RWPE2 (cell line): ENCODE data around the gene APBA1.

Experiments used
- ATAC-seq: fragments of 200-7000 bp; cut with Tn5 transposase; 3 replicates; pipeline ENCODE4 v1.9.1; 2021; ENCODE audit warnings: low read depth
- DNase-seq: peaks from one replicate; pipeline ENCODE4 v3.0.0-alpha.2; 2020; ENCODE audit warnings: low spot score
- H3K27ac ChIP-seq: fragments of 450-650 bp; 2 replicates; pipeline ENCODE4 v1.5.1; 2017; ENCODE audit warnings: mild to moderate bottlenecking; ENCODE audit not compliant: poor library complexity, severe bottlenecking
- H3K27me3 ChIP-seq: fragments of 250-450 bp; sonication (Bioruptor Pico); 2 replicates; pipeline ENCODE4 v1.5.1; 2021; ENCODE audit warnings: mild to moderate bottlenecking, moderate library complexity; ENCODE audit not compliant: insufficient read depth, poor library complexity, severe bottlenecking
- H3K36me3 ChIP-seq: fragments of 250-450 bp; sonication (Bioruptor Pico); 2 replicates; pipeline ENCODE4 v1.5.1; 2020; ENCODE audit warnings: low read depth, mild to moderate bottlenecking, moderate library complexity
- H3K4me1 ChIP-seq: fragments of 250-450 bp; sonication (Bioruptor Pico); 2 replicates; pipeline ENCODE4 v1.5.1; 2021; ENCODE audit warnings: mild to moderate bottlenecking, moderate library complexity; ENCODE audit not compliant: insufficient read depth, poor library complexity, severe bottlenecking
- H3K4me3 ChIP-seq: fragments of 250-450 bp; sonication (Bioruptor Pico); 2 replicates; pipeline ENCODE4 v1.5.1; 2021; ENCODE audit warnings: mild to moderate bottlenecking, moderate library complexity; ENCODE audit not compliant: severe bottlenecking
- H3K9me3 ChIP-seq: fragments of 250-450 bp; sonication (Bioruptor Pico); 2 replicates; pipeline ENCODE4 v1.5.1; 2021; ENCODE audit warnings: mild to moderate bottlenecking, moderate library complexity; ENCODE audit not compliant: severe bottlenecking
- TF ChIP-seq, protein P1 (sequence below): fragments of 450-650 bp; IDR thresholded peaks from one replicate; pipeline ENCODE4 v1.5.1; 2017; ENCODE audit warnings: mild to moderate bottlenecking, moderate library complexity; ENCODE audit not compliant: poor library complexity, severe bottlenecking

APBA1 gene

DNA sequence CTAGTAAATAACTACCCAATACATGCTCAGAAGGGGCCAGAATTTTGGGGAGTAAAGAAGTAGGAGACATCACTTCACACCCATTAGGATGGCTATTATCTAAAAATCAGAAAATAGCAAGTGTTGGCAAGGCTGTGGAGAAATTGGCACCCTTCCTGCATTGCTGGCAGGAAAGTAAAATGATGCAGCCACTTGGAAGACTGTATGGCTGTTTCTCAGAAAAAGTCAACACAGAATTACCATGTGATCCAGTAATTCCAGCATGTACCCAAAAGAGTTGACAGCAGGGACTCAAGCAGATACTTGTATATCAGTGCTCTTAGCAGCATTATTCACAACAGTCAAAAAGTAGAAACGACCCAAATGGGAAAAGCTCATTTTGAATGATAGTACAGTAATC, 107.6 kb downstream of the APBA1 start:
- no peak for DNase-seq
- Histone ChIP-seq H3K27me3 (no peaks in the 10 kb centered on the region), H3K27ac (no peak overlapping the region), H3K4me1 (peaks cover 7% of the 10 kb centered on the region), H3K4me3 (no peak overlapping the region), H3K9me3 (no peaks in the 10 kb centered on the region), H3K36me3 (no peaks in the 10 kb centered on the region)
- TF ChIP-seq, protein P1, sequence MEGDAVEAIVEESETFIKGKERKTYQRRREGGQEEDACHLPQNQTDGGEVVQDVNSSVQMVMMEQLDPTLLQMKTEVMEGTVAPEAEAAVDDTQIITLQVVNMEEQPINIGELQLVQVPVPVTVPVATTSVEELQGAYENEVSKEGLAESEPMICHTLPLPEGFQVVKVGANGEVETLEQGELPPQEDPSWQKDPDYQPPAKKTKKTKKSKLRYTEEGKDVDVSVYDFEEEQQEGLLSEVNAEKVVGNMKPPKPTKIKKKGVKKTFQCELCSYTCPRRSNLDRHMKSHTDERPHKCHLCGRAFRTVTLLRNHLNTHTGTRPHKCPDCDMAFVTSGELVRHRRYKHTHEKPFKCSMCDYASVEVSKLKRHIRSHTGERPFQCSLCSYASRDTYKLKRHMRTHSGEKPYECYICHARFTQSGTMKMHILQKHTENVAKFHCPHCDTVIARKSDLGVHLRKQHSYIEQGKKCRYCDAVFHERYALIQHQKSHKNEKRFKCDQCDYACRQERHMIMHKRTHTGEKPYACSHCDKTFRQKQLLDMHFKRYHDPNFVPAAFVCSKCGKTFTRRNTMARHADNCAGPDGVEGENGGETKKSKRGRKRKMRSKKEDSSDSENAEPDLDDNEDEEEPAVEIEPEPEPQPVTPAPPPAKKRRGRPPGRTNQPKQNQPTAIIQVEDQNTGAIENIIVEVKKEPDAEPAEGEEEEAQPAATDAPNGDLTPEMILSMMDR: no peak
- no peak for ATAC-seq

GRCh38 chr9:69559126-69559525, 113.0 kb downstream of the APBA1 start:
- Histone ChIP-seq H3K4me3 (no peak overlapping the region), H3K9me3 (no peaks in the 10 kb centered on the region), H3K27me3 (no peaks in the 10 kb centered on the region), H3K36me3 (no peaks in the 10 kb centered on the region; the same call in 1 of the 2 replicates), H3K4me1 (peaks cover 7% of the 10 kb centered on the region), H3K27ac (no peak overlapping the region)
- ATAC-seq (no peak), DNase-seq (no peak)
- TF ChIP-seq, protein P1: no peak

DNA sequence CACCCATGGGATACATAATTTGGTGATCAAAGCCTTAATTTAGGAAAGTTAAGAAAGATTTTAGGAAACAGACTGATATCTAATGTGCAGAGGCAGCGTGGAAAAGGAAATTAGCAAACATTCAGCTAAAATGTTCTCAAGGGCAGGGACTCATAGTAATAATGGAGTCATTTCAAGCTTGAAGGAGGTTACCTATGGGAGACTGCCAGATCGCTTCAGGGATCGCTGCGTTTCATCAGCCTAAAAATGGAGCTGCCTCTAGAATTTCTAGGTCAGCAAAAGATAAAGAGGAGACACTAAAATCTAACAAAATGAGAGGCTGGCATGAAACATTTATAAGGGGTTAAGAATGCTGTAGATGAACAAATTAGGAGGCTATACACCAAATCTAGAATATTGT, 115.5 kb downstream of the APBA1 start:
- ATAC-seq: no peak
- TF ChIP-seq, protein P1: no peak

DNA sequence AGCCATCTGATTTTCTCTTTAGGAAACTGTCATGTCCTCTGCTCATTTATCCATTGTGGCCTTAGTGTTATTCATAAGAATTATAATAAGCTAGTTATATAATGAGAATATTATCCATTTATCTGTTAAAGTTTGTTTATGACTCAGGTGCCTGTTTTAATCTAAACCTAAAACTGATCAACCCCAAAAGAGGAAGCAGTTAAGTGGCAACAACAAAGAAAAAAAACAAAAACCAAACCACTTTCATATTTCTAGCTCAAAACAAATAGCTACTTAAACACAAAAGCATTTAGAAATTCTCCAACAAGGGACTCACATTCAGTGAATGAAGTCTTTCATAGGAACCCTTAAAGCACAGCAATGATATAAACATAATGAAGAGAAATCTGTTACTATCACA, 116.4 kb downstream of the APBA1 start:
- no peak for ATAC-seq
- Histone ChIP-seq H3K4me1 (peaks cover 7% of the 10 kb centered on the region), H3K27ac (no peak overlapping the region), H3K36me3 (no peaks in the 10 kb centered on the region; the same call in 1 of the 2 replicates), H3K27me3 (no peaks in the 10 kb centered on the region), H3K4me3 (no peak overlapping the region), H3K9me3 (no peaks in the 10 kb centered on the region)
- no peak for DNase-seq
- TF ChIP-seq, protein P1: no peak

More for the DNA sequence above, 115.5 kb downstream of the APBA1 start:
- Histone ChIP-seq H3K27me3 (no peaks in the 10 kb centered on the region), H3K4me3 (no peak overlapping the region), H3K4me1 (peaks cover 7% of the 10 kb centered on the region), H3K9me3 (no peaks in the 10 kb centered on the region), H3K27ac (no peak overlapping the region), H3K36me3 (no peaks in the 10 kb centered on the region; the same call in 1 of the 2 replicates)
- no peak for DNase-seq

DNA sequence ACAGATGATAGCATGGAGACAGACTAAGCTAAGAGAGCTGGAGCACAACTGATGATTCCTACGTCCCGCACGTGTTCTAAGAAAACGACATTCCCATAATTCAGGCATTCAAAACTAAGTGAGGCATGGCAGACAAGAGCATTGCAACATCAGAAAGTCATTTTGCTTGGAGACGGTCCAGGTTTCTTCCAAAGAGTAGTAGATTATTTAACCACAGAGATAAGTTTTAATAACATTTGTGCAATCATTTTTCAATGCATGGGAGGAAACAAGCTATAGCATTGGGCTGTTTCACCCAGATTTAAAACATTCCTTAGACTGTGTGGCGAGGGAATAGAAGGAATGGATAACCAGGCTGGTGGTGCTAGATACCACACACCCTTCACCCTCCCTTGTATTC, 117.2 kb downstream of the APBA1 start:
- TF ChIP-seq, protein P1: no peak
- H3K27me3 ChIP-seq: no peaks in the 10 kb centered on the region
- H3K27ac ChIP-seq: no peak overlapping the region
- peak; percentile 66 for ATAC-seq
- H3K9me3 ChIP-seq: no peaks in the 10 kb centered on the region
- H3K4me1 ChIP-seq: peaks cover 7% of the 10 kb centered on the region
- H3K36me3 ChIP-seq: no peaks in the 10 kb centered on the region; the same call in 1 of the 2 replicates
- H3K4me3 ChIP-seq: no peak overlapping the region
- DNase-seq: no peak
